ENCODE data around the gene GSK3A.

The GSK3A gene

DNA sequence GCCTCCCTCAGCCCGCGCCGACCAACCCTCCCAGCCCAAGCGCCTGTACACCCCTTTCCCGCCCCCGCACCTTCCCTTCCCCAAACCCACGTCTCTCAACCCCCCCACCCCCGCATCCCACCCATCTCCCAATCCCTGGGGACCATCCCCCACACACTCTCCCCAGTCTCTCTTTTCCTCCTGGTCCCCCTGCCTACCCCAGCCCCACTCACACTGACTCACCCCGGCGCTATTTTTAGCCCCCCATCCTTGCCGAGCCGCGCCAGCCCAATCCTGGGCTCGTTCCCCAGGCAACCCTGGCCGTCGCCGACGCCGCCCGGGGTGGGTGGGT, 38.4 kb upstream of the GSK3A start:
- peak; percentile 75 for DNase-seq

GRCh38 chr19:42279902-42280814, 37.8 kb upstream of the GSK3A start:
- peak; percentile 93 for DNase-seq

DNA sequence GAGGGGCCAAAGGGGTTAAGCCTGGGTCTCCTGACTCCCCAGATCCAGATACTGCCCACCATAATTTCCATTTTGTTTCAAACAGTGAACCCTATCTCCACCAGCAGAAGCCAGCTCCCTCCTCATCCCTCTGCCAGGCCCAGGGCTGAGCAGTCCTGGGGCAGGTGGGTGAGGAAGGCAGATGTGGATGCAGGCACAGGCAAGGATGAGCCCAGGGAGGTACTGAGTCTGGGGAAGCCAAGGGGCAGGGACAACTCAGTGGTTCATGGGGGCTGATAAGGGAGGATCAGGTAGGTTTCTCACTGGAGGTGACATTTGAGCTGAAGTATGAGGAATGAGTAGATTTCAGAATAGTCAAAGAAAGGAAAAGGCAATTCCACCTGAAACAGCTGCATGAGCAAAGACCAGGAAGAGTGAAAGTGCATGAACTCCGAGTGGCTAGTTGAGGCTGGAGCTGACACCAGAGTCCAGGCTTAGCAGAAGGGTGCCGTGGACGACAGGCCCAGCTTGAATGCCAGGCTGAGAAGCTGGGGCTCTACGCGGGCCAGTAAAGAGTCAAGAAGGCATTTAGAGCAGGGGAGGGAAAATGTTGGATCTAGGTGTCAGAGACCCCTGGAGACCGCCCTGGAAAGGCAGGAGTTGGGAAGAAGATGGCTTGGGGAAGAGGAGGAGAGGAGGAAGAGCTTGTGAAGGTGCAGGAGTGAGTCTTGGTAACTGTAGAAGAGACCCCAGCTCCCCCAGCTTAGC, 36.9 kb upstream of the GSK3A start:
- no peak for DNase-seq

- DNase-seq: no peak
Observed at GRCh38 chr19:42278452-42279154, 36.2 kb upstream of the GSK3A start.

- DNase-seq: peak; percentile 60
Observed at GRCh38 chr19:42277821-42278451, 35.5 kb upstream of the GSK3A start.

GRCh38 chr19:42276821-42277220, 34.4 kb upstream of the GSK3A start:
- no peak for DNase-seq

DNA sequence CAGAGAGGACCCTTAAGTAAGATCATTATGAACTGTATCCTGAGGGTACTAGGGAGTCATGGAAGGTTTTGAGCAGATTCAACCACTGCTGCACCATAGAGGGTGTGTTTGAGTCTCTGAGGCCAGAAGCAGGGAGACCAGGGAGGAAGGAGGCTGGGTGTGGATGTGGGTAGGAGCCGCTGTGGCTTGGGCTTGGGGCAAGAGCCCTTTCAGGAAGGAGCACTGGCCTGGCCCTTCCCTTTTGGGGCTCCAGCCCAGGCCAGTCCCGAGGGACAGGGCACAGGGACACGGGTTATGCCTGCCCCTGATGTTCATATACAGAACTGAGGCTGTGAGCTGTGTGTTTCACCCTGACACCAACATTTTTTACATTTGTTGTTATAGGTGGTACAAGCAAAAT, 33.9 kb upstream of the GSK3A start:
- no peak for DNase-seq

DNA sequence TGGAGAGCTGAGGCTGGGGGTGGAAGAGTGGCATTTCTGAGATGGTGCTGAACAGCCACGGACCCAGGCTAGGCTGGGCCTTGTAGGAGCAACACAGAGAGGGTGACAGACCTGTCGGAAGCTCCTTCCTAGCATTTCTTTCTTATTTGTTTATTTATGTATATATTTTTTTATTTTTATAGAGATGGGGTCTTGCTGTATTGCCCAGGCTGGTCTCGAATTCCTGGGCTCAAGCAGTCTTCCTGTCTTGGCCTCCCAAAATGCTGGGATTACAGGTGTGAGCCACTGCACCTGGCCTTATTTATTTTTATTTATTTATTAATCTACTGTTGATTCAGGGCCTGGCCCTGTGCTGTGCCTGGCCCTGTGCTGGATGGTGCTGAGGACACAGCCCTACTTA, 33.1 kb upstream of the GSK3A start:
- no peak for DNase-seq

DNA sequence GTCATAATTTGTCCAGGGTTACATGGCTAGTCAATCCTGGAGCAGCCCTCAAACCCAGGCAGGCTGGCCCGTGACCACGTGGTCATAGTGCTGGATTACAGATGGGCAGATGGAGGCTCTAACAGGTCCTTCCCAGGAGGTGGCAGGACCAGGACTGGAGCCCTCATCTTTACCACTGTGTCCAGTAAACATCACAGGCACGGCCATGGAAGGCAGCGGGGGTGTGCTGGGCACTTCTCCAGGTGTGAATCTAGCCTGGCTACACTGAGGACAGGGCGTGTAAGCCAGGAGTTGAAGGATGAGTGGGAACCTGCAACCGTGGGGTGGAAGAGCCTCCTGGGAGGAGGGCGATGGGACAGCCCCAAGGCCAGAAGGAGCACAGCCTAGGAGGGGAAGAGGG, 32.7 kb upstream of the GSK3A start:
- no peak for DNase-seq

DNA sequence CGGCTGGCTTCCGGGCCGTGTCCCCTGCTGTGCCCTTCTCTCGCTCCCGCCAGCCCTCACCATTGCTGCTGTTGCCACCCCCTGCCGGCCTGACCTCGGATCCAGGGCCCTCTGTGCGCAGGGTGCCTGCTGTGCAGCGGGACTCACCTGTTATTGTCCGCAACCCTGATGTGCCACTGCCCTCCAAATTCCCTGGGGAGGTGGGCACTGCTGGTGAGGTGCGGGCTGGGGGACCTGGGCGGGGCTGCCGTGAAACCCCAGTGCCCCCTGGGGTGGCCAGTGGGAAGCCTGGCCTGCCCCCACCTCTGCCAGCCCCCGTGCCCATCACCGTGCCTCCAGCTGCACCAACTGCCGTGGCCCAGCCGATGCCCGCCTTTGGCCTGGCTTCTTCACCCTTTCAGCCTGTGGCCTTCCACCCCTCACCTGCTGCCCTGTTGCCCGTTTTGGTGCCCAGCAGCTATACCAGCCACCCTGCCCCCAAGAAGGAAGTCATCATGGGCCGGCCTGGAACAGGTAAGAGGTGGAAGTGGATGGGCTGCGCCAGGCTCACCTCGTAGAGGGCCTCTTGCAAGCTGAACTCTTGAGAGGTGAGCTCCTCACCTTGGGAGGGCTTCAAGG, 31.8 kb upstream of the GSK3A start:
- DNase-seq: no peak

DNA sequence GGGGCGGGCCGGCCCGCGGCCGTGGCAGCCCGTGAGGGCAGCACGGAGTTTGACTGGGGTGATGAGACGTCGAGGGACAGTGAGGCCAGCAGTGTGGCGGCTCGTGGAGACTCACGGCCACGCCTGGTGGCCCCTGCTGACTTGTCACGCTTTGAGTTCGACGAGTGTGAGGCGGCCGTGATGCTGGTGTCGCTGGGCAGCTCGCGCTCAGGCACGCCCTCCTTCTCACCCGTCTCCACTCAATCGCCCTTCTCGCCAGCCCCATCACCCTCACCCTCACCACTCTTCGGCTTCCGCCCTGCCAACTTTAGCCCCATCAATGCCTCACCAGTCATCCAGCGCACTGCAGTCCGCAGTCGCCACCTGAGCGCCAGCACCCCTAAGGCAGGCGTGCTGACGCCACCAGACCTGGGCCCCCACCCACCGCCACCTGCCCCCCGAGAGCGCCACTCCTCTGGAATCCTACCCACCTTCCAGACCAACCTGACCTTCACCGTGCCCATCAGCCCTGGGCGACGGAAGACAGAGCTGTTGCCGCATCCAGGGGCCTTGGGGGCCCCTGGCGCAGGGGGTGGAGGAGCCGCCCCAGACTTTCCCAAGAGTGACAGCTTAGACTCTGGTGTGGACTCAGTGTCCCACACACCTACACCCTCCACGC, 31.1 kb upstream of the GSK3A start:
- no peak for DNase-seq

GRCh38 chr19:42272989-42273406, 30.6 kb upstream of the GSK3A start:
- no peak for DNase-seq

- DNase-seq: no peak
Observed at GRCh38 chr19:42272535-42272897, 30.1 kb upstream of the GSK3A start.

DNA sequence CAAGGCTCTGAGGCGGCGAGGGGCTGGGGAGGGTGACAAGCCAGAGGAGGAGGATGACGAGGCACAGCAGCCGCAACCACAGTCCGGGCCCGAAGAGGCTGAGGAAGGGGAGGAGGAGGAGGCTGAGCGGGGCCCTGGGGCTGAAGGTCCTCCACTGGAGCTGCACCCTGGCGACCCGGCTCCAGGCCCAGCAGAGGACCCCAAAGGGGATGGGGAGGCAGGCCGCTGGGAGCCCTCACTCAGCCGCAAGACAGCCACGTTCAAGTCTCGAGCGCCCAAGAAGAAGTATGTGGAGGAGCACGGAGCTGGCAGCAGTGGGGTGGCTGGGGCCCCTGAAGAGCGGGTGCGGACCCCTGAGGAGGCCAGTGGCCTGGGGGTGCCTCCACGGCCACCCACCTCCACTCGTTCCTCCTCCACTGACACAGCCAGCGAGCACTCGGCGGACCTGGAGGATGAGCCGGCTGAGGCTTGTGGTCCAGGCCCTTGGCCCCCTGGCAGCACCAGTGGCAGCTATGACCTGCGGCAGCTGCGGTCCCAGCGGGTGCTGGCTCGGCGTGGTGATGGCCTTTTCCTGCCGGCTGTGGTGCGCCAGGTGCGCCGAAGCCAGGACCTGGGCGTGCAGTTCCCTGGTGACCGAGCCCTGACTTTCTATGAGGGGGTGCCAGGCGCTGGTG, 29.6 kb upstream of the GSK3A start:
- DNase-seq: no peak

DNA sequence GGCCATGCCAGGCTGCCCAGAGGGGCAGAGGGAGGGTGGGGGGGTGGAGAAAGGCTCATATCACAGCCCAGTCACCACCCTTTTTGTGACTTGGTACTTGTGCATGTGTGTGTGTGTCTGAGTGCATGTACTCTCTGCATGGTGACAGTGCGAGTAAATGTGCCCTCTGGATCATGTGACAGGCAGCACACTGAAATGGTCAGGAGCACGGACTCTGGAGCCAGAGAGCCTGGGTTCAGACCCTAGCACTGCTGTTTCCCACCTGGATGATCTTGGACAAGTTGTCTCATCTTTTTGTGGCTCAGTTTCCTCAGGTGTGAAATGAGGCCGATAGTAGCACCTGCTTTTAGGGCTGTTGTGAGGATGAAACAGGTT, 28.6 kb upstream of the GSK3A start:
- DNase-seq: no peak

GRCh38 chr19:42270346-42271044, 28.1 kb upstream of the GSK3A start:
- peak; percentile 87 for DNase-seq

GRCh38 chr19:42269478-42270345, 27.3 kb upstream of the GSK3A start:
- DNase-seq: no peak

DNA sequence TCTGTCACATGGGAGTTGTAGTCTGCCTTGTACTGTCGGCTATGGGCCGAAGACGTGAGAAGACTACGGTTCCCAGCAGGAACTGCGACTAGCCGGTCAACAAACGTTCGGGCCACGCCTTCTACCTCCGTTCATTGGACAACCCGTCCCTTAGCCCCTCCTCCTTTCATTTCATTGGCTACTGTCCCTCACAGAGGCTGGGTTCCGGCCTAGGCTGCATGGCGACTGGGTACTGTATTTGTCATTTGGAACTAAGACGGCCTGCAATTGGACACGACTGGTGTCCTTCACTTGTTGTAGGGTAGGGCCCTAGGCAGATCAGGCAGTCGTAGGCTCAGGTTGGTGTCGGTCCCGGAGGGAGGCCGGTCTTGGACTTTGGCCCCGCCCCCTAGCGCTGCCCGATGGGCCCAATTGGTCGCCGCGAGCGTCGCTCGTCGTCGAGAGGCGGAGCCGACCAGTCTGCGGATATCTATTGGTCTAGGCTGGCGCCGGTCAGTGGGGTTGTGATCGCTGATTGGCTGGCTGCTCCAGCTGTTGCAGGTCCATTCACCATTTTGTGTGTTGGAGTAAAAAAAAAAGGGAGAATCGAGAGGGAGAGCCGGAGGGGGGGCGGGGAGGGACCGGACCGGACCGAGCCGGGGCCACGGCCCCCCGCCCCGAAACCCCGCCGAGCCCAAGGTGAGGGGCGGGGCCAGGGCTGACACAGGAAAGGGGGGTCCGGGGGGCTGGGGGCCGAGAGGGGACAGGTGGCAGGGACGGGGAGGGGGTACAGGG, 26.5 kb upstream of the GSK3A start, which contains the start of gene CIC:
Gene CIC (plus strand): TSS at position 549 of the 774 bp plus-strand sequence. CDS start 2,532 bp downstream, outside the sequence.
- peak; percentile 100 for DNase-seq

Measured in fibroblast of skin of scalp (primary cell).